Measurements from ENCODE around the gene POMZP3. TPM values are rescaled to one million over a fixed set of nuclear protein-coding genes. Genes with fewer than 3 reads are reported as not detected.
A peak's percentile ranks its signal among the peaks of the same experiment; 100 is the strongest.
"Not testable (repeated sequence)": the region's sequence is repeated elsewhere in the genome, so short reads cannot be mapped to it uniquely, and the experiment has no call there.

Gene POMZP3
- total and polyA plus RNA-seq, 8 donors = 1.1 to 18.1 (median 13.8) TPM; not detected in 2

GRCh38 chr7:76613783-76614182, 13.3 kb downstream of the POMZP3 start:
- intact Hi-C loops (cut with DNase I; ENCODE audit: low total_unique reads); H3K27me3 ChIP-seq: not testable (repeated sequence)

GRCh38 chr7:76612232-76612631, 14.8 kb downstream of the POMZP3 start:
- peaks cover 0 to 10% (median 9%) of the 10 kb centered on the region in 4 donors for H3K4me1 ChIP-seq
- H3K4me3 ChIP-seq; H3K9me3 ChIP-seq; intact Hi-C loops (cut with DNase I; ENCODE audit: low total_unique reads); DNase-seq; H3K27ac ChIP-seq; H3K27me3 ChIP-seq: not testable (repeated sequence)
- peaks cover 0 to 29% (median 6%) of the 10 kb centered on the region in 4 donors for H3K36me3 ChIP-seq
- no CpG with 5 or more reads among the region's 3 CpGs for WGBS, 5 donors

More at GRCh38 chr7:76613783-76614182, 13.3 kb downstream of the POMZP3 start:
- H3K36me3 ChIP-seq = peaks cover 0 to 27% (median 6%) of the 10 kb centered on the region in 4 donors
- peak overlapping the region in 1 of 5 donors; percentile 51 for H3K27ac ChIP-seq
- H3K9me3 ChIP-seq, H3K4me1 ChIP-seq, H3K4me3 ChIP-seq: not testable (repeated sequence)
- WGBS, 5 donors = 0 to 16% (median 6%) methylated on average over 2 of the region's 3 CpGs; no CpG with 5 or more reads in 2 of the 5 donors
- peak in 1 of 2 donors; percentile 50 for DNase-seq

GRCh38 chr7:76609864-76610263, 17.2 kb downstream of the POMZP3 start:
- H3K4me1 ChIP-seq = peaks cover 0 to 24% (median 11%) of the 10 kb centered on the region in 4 donors
- H3K4me3 ChIP-seq; H3K27ac ChIP-seq; DNase-seq; H3K27me3 ChIP-seq; intact Hi-C loops (cut with DNase I; ENCODE audit: low total_unique reads); H3K9me3 ChIP-seq: not testable (repeated sequence)
- peaks cover 0 to 15% (median 2%) of the 10 kb centered on the region in 4 donors for H3K36me3 ChIP-seq
- 65 to 100% (median 92%) methylated on average over 1 to 2 of the region's 10 CpGs for whole genome bisulfite sequencing, 5 donors

GRCh38 chr7:76608469-76608868, 18.6 kb downstream of the POMZP3 start:
- Histone ChIP-seq H3K4me1 (peaks cover 0 to 24% (median 11%) of the 10 kb centered on the region in 4 donors), H3K36me3 (peaks cover 0 to 15% (median 2%) of the 10 kb centered on the region in 4 donors), H3K27ac (peak overlapping the region in 1 of 5 donors; percentile 29)
- DNase-seq = peak in 1 of 2 donors; percentile 8
- H3K27me3 ChIP-seq; H3K9me3 ChIP-seq; H3K4me3 ChIP-seq; intact Hi-C loops (cut with DNase I; ENCODE audit: low total_unique reads): not testable (repeated sequence)
- WGBS, 5 donors = 55 to 79% (median 57%) methylated on average over 6 of the region's 7 CpGs

- H3K4me3 ChIP-seq = not testable (repeated sequence)
Observed at GRCh38 chr7:76606027-76606426, 21.1 kb downstream of the POMZP3 start.

GRCh38 chr7:76600650-76601049, 26.4 kb downstream of the POMZP3 start:
- intact Hi-C loops (cut with DNase I; ENCODE audit: low total_unique reads); H3K4me1 ChIP-seq; H3K9me3 ChIP-seq; H3K27ac ChIP-seq; H3K27me3 ChIP-seq; H3K4me3 ChIP-seq; DNase-seq; H3K36me3 ChIP-seq: not testable (repeated sequence)
- 31 to 72% (median 64%) methylated on average over 3 of the region's 3 CpGs for WGBS, 5 donors

More at GRCh38 chr7:76606027-76606426, 21.1 kb downstream of the POMZP3 start:
- DNase-seq = peak; percentile 63 to 87
- H3K36me3 ChIP-seq; intact Hi-C loops (cut with DNase I; ENCODE audit: low total_unique reads); H3K27me3 ChIP-seq; H3K9me3 ChIP-seq: not testable (repeated sequence)
- WGBS, 5 donors = 1 to 5% (median 4%) methylated on average over 5 of the region's 6 CpGs
- peak in 1 of 3 donors; percentile 58 for TF ChIP-seq POLR2AphosphoS5 (IDR thresholded peaks at IDR 0.05)
- Histone ChIP-seq H3K4me1 (peaks cover 0 to 24% (median 11%) of the 10 kb centered on the region in 4 donors), H3K27ac (peak overlapping the region in 3 of 5 donors; percentile 42 to 64 (median 61))

GRCh38 chr7:76600116-76600482, 27.0 kb downstream of the POMZP3 start:
- H3K4me1 ChIP-seq; intact Hi-C loops (cut with DNase I; ENCODE audit: low total_unique reads); H3K27me3 ChIP-seq; DNase-seq; H3K9me3 ChIP-seq; H3K27ac ChIP-seq; H3K36me3 ChIP-seq; H3K4me3 ChIP-seq: not testable (repeated sequence)
- WGBS, 5 donors = 81 to 100% (median 90%) methylated on average over 1 of the region's 2 CpGs

- intact Hi-C loops (cut with DNase I; ENCODE audit: low total_unique reads); H3K36me3 ChIP-seq; H3K27me3 ChIP-seq; H3K4me3 ChIP-seq; H3K4me1 ChIP-seq; DNase-seq; H3K9me3 ChIP-seq; H3K27ac ChIP-seq: not testable (repeated sequence)
Observed at GRCh38 chr7:76598590-76599264, 28.4 kb downstream of the POMZP3 start.

- H3K4me3 ChIP-seq; H3K27ac ChIP-seq; H3K27me3 ChIP-seq; H3K9me3 ChIP-seq; intact Hi-C loops (cut with DNase I; ENCODE audit: low total_unique reads); H3K36me3 ChIP-seq; DNase-seq; H3K4me1 ChIP-seq: not testable (repeated sequence)
- WGBS, 5 donors = 69 to 90% (median 79%) methylated on average over 1 of the region's 1 CpG
Observed at GRCh38 chr7:76597288-76597687, 29.8 kb downstream of the POMZP3 start.

- intact Hi-C loops (cut with DNase I; ENCODE audit: low total_unique reads); H3K27me3 ChIP-seq; H3K4me3 ChIP-seq; H3K27ac ChIP-seq; H3K36me3 ChIP-seq; DNase-seq; H3K9me3 ChIP-seq: not testable (repeated sequence)
- 49 to 64% (median 57%) methylated on average over 2 of the region's 2 CpGs for WGBS, 5 donors
- peaks cover 0 to 25% (median 9%) of the 10 kb centered on the region in 4 donors for H3K4me1 ChIP-seq
Observed at GRCh38 chr7:76592694-76593093, 34.4 kb downstream of the POMZP3 start.

- H3K4me3 ChIP-seq; H3K27me3 ChIP-seq; intact Hi-C loops (cut with DNase I; ENCODE audit: low total_unique reads); H3K27ac ChIP-seq; H3K36me3 ChIP-seq; H3K9me3 ChIP-seq; DNase-seq: not testable (repeated sequence)
- 56 to 94% (median 64%) methylated on average over 1 to 2 of the region's 2 CpGs for WGBS, 5 donors
- H3K4me1 ChIP-seq = peaks cover 2 to 29% (median 14%) of the 10 kb centered on the region in 4 donors
Observed at GRCh38 chr7:76591602-76592304, 35.3 kb downstream of the POMZP3 start.

All from stomach (tissue), 9 donors.